ENCODE measurements around the gene WDR45.
"Not testable (repeated sequence)": the region's sequence is repeated elsewhere in the genome, so short reads cannot be mapped to it uniquely, and the experiment has no call there.

Gene WDR45

DNA sequence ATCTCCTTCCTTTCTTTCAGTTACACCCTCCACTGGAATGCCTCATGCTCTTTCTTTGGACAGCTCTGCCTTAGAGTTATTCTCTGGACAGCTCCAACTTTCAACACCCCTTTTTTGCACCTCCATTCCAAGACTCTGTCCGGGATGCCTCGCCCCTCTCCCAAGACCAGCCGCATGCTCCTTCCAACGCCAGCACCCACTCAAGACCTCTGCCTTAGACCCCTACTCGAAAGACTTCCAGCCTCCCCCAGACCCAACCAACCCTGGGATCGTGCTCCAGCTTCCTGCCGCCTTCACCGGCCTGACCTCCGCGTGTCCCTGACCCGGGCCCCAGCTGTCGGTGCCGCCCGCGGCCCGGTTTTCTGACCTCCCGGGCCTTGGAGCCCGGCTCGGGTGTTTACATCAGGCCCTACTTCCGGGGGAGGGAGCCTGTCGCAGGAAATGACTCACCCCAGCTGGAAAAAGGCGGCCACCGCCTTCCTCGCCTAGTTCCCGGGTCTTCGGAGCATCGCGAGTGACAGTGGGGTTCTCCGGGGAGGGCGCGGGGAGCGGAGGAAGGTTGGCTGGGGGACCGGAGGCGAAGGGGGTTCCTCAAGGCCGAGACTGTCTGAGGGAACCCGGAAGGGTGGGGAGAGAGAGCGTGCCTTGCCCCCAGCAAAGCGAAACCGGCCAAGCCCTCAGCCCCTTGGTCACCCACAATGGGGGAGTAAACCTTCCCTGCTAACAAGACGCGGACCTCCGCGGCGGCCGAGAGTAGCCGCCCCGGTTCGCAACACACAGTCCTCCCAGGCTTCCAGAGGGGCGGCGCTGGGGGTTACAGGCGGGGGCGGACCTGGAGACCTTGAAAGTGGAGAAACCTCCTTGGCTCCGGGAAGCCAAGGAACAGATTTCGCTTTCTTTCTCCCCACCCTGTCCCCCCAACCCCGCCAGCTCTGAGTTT lies at the start of gene WDR45:
Gene WDR45, minus strand, starts transcription at position 399 of the 940 bp plus-strand sequence. CDS start 1,792 bp downstream, outside the sequence.
- DNase-seq, result no peak

DNA sequence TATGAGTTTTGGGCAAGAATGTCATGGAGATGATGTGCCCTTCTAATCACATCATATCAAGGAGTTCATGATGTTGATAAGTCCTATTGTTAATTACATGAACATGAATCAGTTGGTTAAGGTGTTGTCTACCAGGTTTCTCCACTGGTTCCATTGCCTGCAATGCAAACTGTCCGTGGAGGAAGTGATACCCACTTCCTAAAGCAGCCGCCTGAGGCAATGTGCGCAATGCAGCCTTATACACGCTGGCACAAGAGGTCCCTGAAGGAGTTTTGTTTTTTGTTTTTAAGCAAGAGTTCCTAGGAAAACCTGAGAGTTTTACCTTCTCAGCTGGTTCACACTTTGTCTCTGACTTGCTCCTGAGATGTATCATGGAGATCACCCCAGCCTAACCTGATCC lies 49.7 kb upstream of the WDR45 start:
- no peak for DNase-seq

DNA sequence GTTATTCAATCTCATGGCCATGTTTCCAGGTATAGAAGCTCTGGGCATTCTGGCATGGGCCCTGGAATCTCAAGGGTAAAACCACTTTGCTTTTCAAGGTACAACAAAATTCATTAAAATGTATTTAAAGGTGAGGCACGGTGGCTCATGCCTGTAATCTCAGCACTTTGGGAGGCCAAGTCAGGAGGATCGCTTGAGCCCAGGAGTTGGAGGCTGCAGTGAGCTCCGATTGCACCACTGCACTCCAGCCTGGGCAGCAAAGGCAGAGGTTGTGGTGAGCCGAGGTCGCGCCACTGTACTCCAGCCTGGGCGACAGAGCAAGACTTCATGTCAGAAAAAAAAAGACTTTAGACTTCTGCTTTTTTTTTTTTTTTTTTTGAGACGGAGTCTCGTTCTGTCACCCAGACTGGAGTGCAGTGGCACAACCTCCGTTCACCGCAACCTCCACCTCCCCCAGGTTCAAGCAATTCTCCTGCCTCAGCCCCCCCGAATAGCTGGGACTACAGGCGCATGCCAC lies 48.1 kb upstream of the WDR45 start:
- DNase-seq, result not testable (repeated sequence)

DNA sequence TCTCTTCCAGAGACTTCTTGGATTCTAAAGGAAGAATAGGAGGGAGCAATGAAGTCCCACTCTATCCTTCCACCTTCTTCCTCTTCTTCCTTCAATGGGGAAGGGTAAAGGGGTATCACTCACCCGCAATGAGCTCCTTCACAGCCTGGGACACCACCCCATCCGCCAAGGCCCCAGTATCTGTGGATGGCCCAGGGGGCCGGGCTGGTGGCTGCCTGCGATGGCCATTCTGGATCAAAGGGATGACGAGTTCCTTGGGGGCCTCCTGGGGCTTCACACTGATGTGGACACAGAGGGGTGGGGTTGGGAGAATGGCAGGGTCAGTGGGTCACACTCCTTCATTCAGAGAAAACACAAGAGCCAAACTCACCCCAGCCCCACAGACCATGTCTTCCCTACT lies 42.8 kb upstream of the WDR45 start:
- no peak for DNase-seq

- DNase-seq, result no peak
These were observed 40.4 kb upstream of the WDR45 start for GRCh38 chrX:49120091-49120490.

DNA sequence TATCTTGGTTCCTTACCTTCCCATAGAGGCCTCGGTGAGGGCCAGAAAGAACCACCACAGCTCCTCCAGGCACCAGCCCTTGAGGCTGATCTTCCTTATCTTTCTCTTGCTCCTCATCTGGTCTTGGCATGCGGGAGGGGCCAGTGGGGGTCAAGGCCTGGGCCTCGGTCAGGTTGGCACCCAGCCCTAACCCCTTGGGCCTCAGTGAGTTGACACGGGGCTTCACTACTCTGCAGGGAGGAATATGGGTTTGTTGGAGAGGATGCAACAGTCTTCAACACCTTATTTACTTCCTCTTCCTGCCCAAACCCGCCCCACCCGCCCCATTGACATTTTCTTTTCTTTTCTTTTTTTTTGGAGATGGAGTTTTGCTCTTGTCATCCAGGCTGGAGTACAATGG lies 37.9 kb upstream of the WDR45 start:
- DNase-seq, result no peak

DNA sequence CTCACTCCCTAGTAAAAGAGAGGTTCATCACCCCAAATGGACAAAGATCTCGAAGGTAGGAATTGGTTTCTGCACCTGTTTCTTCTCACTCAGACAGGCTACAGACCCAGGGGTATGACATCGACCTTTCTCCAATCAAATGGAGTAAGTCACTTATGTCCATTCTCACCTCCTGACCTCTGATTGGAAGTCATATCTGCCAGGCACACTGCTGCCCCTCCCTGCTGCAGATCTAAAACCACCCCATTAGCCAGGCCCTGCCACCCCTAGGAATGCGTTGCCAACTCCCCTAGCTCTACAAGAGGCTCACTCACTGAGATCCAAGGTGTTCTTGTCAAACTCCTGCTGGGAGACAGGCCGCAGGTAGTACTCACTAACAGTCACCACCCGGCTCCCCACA lies 37.0 kb upstream of the WDR45 start:
- no peak for DNase-seq

GRCh38 chrX:49116076-49116475 lies 36.4 kb upstream of the WDR45 start:
- DNase-seq, result no peak

DNA sequence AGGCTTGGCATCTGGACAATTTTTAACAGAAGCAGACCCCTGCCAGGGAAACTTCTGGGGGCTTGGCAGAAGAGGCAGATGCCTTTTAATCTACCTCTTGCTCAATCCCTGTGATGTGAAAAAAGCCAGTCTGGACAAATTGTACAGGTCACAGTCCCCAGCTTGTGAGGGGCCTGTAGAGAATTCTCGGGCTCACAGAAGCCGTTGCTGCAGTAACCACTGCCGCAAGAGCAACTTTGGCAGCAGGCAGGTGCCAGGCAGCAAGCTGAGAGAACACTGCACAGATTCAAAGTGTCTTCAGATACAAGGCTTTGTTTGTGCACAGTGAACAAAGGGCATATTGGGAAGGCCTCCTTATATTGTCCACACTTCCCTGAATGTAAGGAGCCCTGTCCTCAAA lies 32.1 kb upstream of the WDR45 start:
- no peak for DNase-seq

DNA sequence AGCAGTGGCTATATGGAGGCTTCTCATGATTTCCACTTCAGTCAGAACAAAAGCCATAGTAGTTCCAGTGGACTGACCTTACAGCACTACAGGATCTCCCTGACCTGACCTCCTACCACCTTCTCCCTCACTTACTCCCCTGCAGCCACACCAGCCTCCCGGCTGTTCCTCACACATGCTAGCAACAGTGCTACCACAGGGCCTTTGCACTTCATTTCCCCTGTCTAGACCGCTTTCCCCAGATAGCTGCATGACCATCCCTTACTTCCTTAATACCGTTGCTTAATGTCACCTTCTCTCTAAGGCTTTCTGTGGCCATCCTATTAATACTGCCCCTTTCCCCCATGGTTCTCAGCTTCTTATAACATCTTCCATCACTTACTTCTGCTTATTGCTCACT lies 30.7 kb upstream of the WDR45 start:
- DNase-seq, result no peak

DNA sequence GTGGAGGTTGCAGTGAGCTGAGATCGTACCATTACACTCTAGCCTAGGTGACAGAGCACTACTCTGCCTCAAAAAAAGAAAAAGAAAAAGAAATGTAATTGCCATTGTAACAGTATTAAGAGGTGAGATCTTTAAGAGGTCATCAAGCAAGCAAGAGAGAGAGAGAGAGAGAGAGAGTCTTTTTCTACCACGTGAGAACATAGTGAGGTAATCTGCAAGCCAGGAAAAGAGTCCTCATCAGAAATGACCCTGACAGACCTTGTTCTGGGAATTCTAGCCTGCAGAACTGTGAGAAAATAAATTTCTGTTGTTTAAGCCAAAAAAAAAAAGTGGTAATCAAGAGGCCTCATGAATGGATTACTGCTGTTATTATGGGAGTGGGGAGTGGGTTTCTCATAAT lies 29.0 kb upstream of the WDR45 start:
- DNase-seq, result no peak

GRCh38 chrX:49106930-49107329 lies 27.2 kb upstream of the WDR45 start:
- peak; percentile 52 for DNase-seq

DNA sequence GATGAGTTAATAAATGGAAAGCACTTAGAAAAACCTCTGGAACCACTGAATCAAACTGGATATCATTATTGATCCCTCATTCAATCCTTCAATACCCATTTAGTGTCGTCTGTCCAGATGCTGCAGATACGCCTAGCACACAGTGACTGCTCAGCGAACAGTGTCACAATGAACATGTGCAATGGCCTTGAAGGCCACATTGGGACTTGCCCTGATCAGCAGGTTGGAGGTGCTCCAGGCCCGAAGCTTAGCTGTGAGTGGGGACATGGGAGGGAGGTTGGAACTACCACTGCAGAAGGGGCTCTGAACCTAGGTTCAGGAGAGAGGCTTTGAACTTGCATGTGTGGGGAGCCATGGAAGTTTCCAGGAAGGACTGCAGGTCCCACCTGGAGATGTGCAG lies 26.6 kb upstream of the WDR45 start:
- DNase-seq, result no peak

- DNase-seq, result no peak
These were observed 23.9 kb upstream of the WDR45 start for GRCh38 chrX:49103637-49104036.

DNA sequence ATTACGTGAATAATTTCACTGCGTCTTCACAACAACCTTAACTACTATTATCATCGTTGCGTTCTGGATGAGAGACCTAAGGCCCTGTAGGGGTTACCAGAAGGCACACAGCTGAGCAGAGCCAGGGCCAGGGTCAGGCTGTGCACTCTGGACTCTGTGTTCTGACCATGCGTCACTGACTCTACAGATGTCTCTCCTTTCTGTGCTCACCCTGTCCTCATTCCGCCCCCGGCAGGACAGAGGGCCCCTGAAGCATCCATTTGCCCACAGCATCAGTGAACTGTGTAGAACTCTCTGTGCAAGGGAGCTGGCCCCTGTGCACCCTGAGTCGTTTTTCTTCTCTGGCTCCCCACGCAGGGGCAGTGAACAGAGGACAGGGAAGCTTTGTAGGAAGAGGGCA lies 22.5 kb upstream of the WDR45 start:
- no peak for DNase-seq

DNA sequence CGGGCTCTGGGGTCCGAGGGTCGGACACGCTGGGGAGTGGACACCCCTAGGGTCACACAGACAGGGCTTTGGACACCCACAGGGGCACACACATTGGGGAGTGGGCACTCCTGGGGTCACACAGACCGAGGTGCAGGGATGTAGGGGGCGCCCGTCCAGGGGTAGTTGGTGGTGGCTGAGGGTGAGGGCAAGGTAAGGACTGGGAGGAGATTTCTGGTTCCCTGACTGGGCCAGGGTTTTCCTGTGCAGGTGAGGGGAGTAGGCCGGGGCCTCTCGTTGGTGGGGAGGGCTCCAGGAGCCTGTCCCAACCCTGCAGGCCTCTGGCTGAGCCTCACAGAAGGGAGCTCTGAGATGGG lies 21.9 kb upstream of the WDR45 start:
- DNase-seq, result no peak

DNA sequence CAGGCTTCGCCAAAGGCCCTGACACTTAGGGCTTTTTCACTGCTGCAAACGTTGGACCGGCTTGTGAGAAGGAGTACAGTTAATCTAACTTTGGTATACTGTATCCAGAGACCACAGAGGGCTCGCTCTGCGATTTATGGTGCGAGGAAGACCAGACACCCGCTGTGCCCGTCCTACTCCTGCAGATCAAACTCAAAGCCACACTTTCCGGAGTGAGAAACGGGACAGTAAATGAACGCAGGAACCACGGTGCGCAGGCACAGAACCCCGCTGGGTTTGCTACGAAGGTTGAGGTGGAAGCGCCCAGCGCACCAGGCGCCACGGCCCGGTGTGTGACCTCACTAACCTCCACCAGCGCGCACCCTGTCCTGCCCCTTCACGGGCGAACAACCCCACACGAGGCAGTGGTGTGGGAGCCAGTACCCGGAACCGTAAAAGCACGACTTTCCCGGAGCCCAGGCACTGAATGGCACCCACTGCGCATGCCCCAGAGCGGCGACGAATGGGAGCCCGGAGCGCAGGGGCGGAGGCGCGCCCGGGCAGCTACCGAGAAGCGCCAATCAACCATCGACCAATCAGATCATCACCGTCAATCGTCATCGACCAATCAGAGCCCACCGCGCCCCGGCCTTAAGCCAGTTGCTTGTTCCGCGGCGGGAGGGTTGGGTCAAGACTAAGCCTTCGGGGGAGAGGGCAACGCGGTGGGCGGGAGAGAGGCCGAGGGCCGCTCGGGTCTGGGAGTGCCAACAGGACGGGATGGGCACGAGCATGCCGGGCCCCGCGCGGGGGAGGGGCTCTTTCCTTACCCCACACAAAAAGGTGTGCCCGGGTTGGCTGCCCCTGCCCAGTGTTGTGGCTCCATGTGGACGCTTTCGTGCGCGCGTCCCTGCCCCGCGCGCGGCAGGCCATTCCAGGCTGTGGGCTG lies 21.3 kb upstream of the WDR45 start:
- peak; percentile 92 for DNase-seq

- no peak for DNase-seq
These were observed 16.7 kb upstream of the WDR45 start for GRCh38 chrX:49096419-49096818.

DNA sequence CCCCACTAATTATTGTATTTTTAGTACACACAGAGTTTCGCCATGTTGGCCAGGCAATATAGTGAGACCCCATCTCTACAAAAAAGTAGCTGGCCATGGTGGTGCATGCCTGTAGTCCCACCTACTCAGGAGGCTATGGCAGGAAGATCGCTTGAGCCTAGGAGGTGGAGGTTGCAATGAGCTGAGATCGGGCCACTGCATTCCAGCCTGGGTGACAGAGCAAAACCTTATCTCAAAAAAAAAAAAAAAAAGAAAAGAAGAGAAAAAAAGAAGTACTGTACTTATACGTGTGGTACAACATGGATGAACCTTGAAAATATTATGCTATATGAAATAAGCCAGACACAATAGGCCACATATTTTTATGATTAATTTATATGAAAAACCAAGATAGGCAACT lies 9.9 kb upstream of the WDR45 start:
- no peak for DNase-seq

- DNase-seq, result no peak
These were observed 2.7 kb upstream of the WDR45 start for GRCh38 chrX:49082271-49082871.

DNA sequence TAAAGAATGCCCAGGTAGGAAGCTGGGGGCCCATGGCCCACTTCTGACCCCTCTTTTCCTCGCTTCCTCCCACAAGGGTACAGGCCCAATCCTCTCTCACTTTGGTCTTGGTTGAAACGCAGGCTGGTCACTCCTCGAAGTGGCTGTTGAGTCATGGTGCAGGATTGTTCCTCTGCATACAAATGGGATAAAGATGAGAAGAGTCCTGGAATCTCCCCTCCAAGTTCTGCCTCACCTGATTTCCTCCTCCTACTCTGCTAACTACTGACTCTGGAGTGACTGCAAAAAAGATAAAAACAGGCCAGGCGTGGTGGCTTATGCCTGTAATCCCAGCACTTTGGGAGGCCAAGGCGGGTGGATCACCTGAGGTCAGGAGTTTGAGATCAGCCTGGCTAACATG lies 1.7 kb downstream of the WDR45 start:
- no peak for DNase-seq

- no peak for DNase-seq
These were observed 4.3 kb downstream of the WDR45 start for GRCh38 chrX:49075347-49075746.

Measured in NCI-H1694 (cell line).